NCI-H748 treated with DMSO at 0.1 percent for 48 hours (cell line): ENCODE measurements around the gene NRM.
"Not testable (repeated sequence)": the region's sequence is repeated elsewhere in the genome, so short reads cannot be mapped to it uniquely, and the experiment has no call there.

ENCODE experiments used
- DNase-seq: peaks from one replicate; lab custom pipeline; 2025; lab: John Stamatoyannopoulos, UW

Gene NRM

DNA sequence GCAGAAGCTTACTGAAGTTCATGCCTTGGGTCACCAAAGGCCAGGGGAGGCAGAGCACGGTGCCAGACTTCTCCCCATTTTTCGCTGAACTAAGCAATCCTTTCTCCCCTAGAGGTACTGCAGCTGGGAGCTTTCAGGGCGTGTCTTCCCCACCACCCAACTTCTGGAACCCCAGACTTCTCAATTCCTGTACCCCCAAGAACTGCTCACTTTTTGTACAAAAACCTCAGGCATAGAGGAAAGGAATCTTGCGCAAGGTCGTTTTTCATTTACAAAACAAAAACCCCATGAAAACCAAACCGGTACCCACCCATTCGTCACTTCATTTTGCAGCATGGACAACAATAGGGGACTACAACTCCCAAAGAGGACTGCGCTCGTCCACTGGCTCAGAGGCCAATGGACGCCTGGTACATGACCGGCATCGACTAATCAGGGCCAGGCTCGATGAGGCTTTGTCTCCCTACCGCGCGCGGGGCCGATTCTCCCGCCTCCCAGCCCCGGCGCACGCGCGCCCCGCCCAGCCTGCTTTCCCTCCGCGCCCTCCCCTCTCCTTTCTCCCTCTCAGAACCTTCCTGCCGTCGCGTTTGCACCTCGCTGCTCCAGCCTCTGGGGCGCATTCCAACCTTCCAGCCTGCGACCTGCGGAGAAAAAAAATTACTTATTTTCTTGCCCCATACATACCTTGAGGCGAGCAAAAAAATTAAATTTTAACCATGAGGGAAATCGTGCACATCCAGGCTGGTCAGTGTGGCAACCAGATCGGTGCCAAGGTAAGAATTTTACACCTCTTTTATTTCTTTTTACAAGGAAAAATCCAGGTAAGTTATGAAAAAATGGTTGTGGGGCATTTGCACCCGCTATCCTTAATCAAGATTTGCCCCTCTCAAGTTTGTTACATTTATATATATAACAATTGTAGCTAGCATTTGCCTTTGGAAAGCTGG lies 29.3 kb upstream of the NRM start, which contains the start of gene TUBB:
TUBB (plus strand) TSS at position 562 of the 947 bp plus-strand sequence; CDS start at position 717, 155 bp downstream.
- DNase-seq = peak; percentile 96

DNA sequence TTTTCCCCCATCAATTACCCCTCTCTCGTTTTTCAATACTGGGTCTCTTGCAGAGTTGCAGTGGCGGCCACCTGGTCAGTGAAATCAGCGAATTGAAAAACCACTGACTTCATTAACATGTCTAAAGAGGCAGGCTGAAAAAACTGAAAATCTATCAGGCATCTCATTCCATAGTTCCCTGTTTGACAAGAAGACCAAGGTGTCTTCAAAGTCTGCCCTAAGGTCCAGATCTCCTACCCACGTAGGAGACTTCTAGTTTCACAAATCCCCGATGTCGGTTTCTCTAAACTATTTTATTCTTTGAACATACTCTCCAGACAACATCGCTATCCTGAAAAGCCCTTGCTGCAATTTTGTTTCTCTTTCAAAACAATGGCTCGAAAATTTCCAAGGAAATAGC lies 28.6 kb upstream of the NRM start:
- DNase-seq = no peak

DNA sequence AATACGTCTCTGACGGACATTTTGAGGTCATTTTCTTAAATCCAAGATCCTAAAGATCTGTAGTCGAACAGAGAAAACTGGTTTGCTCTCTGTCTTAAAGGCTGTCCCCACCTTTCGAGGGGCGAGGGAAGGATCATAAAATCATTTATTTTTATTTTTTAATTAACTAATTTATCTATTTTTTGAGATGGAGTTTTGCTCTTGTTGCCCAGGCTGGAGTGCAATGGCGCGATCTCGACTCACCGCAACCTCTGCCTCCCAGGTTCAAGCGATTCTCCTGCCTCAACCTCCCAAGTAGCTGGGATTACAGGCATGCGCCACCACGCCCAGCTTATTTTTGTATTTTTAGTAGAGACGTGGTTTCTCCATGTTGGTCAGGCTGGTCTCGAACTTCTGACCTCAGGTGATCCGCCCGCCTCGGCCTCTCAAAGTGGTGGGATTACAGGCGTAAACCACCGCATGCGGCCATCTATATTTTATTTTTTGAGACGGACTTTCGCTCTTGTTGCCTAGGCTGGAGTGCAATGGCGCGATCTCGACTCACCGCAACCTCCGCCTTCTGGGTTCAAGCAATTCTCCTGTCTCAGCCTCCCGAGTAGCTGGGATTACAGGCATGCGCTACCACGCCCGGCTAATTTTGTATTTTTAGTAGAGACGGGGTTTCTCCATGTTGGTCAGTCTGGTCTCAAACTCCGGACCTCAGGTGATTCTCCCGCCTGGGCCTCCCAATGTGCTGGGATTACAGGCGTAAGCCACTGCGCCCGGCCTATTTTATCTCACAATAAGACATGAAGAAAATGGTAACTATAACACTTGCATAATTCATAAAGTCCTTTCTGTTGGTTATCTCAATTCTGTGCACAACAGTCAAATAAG lies 27.3 kb upstream of the NRM start:
- DNase-seq = not testable (repeated sequence)

DNA sequence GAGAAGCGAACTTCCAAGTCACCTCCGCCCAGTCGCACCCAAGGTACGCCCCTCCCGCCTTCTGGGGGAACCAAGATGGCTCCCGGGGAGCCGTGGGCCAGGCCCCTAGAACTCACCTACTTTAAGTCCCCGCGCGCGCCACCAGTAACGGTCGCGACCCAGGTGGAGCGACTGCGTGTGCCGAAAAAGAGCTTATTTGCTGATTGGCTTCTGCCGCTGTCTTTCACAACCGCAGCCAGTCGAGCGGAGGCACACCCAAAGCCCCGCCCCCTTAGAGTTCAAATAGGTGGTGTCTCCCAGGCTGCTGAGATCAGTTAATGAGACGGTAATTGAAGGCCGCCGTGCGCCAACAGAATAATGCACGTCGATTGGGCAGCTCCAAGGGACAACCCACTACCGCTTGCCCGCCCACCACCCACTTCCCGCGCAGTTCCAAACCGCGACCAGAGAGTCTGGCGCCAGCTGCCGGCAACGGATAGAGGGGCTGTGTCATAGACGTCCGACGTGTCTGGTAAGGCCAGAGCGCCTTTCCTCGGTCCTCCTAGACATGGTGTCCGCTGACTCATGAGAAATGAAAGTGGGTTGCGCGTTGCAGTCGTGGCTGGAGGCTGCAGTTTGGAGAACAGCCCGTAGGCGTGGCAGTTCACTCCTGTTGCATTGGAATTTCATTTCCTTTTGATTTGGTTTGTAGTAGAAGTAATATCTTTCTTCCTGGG lies 26.5 kb upstream of the NRM start, which contains the start of gene MDC1:
MDC1 (minus strand) TSS at position 153 of the 716 bp plus-strand sequence. CDS start 2,106 bp downstream, outside the sequence.
- peak; percentile 100 for DNase-seq

DNA sequence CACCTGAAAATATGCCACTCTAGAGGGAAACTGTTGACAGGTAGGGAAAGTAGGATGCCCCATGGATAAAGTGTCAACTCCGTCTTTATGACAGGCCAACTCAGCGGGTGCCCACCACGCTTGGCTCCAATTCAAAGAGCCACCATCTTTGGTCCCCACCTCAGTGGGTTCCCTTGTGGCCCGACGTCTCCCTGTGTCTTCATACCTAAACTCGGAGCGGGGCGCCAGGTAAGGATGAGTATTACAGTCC lies 26.0 kb upstream of the NRM start:
- no peak for DNase-seq

DNA sequence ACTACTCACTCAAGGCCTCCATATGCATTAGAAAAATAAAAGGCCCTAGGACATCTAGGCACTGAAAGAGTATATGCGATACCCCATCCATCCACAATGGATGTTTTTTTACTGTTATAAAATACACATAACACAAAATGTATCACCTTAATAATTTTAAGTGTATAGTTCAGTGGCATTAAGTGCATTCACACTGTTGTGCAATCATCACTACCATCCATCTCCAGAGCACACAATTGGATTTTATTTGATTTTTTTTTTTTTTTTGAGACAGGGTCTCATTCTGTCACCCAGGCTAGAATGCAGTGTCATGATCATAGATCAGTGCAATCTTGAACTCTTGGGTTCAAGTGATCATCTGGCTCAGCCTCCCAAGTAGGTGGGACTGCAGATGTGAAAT lies 23.5 kb upstream of the NRM start:
- no peak for DNase-seq

DNA sequence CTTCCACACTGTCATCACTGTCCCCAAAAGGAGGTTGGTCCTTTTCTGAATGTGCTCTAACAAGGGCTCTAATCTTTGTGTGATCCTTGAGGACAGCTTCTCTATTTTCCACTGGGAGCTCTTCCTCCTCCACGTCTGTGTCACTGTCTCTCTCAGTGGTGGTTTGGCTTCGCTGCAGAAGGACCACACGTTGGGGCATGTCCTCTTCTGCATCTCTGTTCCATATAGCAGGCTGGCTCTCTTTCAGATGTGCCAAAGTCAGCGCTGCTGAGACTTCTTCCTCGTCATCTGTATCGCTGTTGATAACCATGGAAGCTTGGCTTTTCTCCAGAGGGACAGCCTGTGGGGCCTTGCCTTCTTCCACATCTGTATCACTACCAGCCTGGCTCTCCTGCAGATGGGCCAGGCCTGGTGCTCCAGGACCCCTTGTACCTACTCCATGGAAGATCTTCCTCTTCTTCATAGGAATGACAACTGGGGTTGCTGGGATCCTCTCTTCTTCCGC lies 21.7 kb upstream of the NRM start:
- no peak for DNase-seq

DNA sequence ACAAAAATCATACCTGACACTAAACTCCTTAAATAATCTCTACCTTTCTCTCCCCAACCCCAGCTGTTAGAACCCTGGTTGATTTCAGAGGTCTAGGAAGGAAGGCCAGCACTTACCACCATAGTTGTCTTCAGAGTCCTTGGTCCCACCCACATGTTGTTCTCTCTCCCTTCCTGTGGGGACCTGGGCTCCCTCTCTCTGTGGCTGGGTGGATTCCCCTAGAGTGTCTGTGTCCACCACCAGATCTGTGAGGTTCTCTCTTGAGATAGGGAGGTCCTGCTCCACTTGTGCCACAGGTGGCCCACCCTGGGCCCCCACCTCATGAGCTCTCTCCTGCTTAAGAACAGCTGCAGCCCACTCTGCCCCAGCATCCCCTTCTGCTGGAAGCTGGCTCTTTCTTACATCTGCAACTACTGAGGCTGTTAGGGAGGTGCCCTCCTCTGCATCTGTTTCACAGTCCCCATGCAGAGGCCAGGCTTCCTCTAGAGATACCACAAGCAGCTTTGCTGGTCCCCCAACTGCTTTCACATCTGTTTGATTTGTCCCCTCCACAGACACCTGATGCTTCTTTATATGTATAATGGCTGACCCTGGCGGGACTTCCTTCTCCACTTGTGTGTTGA lies 21.1 kb upstream of the NRM start:
- no peak for DNase-seq

DNA sequence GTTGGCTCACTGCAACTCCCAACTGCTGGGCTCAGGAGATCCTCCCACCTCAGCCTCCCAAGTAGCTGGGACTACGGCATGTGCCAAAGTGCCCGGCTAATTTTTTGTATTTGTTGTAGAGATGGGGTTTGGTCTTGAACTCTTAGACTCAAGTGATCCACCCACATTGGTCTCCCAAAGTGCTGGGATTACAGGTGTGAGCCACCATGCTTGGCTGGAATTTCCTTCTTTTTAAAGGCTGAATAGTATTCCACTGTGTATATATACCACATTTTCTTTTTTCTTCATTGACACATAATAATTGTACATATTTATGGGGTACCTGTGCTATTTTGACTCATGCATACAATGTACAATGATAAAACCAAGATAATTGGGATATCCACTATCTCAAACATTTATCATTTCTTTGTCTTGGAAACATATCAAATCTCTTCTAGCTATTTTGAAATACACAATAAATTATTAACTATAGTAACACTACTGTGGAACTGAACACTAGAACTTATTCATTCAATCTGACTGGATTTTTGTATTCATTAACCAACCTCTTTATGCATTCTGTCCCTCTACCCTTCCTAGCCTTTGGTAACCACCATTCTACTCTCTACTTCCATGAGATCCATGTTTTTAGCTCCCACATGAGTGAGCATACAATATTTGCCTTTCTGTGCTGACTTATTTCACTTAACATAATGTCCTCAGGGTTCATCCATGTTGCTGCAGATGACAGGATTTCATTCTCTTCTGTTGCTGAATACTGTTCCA lies 18.5 kb upstream of the NRM start:
- DNase-seq = no peak

DNA sequence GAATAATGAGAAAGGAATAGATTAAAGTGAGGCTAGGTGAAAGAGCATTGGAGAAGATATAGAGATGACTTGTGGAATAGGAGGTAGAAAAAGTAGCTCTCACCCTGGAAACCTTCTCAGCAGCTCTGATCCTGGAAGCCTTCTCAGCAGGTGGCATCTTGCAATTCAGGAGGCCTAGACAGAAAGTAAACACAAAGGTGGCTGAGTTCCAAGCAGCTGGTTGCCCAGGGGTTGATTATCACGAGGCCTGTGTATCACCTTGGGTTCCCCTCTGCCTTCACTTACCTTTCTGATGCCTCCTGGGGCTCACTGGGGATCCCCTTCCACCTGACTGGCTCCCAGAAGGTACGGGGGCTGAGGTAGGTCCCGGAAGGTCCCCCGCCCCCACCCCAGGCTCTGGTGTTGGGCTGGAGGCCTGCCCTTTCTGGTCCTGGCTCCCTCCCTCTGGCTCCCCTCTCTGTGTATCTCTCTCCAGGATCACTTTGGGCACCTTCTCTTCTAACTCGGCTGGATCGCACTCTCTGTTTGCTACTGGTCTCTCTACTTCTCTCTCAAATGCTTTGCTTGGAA lies 16.6 kb upstream of the NRM start:
- DNase-seq = peak; percentile 34

DNA sequence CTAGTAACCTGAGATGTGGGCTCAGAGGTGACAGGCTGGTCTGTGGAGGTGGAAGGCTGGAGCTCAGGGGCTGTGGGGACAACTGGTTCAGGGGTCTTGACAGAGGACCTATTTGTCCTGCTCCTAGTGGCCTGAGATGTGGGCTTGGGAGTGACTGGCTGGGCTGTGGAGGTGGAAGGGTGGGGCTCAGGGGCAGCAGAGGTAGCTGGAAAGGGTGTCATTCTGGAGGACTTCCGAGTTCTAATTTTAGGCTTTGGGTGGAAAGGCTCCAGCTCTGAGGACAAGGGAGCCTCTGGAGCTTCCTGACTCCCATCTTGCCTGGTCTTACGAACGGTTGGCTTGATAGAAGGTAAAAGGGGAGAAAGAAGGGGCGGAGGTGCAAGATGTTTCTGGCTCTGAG lies 14.8 kb upstream of the NRM start:
- no peak for DNase-seq

DNA sequence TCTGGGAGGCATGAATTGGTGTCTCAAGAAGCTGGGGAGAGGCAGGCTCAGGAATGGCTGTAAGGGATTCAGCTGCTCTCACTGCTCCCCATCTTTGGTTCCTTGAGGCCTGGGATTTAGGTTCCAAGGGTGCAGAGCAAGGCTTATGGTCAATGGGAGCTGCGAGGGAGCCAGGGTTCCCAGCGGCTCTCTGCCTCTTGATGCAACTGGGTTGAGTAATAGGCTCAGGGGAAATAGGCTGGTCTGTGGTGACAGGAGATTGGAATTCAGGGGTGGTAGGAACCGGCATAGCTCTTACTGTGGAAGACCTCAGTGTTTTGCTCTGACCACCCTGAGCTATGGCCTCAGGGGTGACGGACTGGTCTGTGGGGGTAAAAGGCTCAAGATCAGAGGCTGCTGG lies 13.0 kb upstream of the NRM start:
- no peak for DNase-seq

DNA sequence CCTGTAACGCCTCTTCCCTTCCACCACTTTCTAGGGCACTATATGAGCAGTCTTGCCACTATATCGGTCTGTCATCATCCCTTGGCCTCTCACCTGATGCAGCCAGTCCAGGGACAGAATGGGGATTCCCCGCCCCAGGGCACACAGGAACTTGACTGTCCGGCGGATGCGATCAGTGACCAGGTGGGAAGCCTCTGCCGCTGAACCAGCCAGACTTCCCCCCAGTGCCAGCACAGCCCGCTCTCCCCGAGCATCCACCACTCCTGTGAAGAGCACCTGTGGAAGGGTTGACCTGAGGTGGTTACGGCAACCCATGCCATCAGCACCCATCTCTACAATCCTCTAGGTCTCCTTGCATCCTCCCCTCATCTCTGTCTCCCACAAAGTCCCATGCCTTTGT lies 12.2 kb upstream of the NRM start:
- no peak for DNase-seq

DNA sequence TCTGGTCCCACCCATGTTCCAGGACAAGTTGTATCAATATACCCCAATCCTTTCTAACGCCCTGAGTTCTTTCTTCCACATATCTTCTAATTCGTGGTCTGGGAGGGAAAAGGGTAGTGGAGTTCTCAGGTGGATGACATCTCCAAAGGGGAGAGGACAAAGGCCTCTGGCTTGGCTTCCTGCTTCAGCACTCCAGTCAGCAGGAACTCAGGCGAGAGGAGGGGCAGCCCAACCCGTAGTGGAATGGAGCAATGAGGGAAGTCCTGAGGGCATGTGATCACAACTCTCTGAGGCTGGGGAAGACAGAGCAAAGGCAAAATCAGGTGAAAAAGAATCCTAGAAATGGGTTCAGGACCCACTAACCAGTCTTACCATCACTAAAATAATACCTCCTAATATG lies 9.6 kb upstream of the NRM start:
- no peak for DNase-seq

DNA sequence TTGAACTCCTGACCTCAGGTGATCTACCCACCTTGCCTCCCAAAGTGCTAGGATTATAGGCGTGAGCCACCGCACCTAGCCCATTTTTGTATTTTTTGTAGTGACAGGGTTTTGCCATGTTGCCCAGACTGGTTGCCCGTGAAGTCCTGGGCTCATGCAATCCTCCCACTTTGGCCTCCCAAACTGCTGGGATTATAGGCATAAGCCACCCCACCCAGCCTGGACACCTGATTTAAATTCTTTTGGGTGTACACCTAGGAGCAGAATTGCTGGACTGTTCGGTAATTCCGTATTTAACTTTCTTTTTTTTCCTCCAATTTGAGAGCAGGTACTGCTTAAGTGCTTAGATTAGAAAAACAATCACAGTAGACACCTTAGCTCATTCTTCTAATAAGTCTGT lies 5.6 kb upstream of the NRM start:
- no peak for DNase-seq

DNA sequence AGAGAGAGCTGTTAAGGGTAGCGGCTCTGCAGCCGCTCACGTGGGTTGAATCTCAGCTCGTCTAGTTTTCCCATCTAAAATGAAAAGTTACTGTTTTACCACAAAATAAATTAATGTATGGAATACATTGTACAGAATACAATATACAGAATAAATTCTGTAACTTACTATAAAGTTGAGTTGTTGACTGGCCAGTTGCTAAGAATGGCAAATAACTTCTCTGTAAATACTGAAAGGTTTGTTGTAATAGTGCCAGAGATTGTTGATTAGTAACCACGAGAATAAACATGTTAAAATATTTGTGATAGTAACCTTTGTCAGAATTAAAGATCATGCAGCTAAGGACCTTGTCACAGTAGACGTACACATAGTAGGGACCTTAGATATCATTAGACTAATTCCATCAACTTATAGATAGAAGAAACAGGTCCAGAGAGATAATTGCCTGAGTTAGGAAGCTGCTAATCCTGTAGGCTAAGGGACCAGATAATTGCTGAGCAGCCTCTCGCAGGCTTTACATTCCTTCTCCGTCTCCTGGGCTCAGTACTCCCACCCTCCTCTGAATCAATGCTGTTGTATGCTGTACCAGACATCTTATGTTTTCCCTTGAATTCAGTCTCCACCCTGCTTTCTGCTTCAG lies 544 bp upstream of the NRM start:
- no peak for DNase-seq

DNA sequence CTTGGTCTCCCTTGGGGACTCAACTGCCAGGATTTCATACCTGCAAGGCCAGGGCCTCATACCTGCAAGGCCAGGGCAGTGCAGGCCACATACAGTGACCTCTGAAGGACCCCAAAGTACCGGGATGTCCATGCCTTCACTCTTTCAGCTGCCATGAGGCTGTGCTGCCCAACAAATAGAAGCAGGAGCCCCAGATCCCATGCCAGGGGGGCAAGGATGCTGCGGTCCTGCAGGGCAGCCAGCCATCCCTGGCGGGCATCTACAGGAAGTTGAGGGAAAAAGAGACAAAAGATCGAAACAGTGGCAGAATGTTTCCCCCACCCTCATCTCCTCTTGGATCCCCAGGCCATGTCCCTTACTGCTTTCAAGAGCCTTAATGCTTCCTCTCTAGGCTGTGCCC lies 799 bp downstream of the NRM start:
- no peak for DNase-seq

DNA sequence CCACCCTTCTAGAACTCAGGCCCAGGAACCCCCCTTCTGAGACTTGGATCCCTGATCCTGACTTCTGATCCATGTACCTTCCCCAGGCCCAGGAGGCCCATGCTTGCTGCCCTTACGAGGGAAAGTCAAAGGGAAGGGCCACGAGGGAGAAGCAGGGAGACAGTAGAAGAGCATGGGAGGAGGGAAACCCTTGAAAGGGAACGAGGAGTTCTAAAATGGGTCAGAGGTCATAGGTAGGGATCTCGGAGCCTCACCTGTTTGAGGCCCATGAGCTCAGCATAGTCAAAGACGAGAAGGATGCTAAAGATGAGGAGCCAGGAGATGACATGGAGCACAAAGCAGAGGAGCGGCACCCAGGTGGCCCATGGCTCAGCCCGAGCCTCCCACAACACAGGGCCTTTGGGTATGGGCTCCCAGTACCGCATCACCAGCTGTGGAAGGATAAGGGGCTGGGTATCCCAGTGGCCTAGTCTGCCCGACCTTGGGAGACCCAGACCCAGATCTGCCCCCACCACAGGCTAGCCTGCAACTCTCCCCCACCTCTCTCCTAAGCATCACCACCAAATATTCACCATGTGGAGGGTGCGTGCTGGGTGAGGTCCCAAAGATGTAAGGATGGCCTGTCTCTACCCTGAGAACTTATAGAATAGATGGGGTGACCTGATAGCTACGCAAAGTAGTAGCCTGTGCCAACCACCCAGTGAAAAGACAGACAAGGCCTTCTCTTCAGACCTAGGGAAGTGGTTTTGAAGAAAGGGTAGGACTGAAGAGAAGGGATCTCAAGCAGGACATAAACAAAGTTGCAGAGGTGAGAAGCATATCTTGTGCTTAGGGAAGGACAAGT lies 1.5 kb downstream of the NRM start:
- no peak for DNase-seq

DNA sequence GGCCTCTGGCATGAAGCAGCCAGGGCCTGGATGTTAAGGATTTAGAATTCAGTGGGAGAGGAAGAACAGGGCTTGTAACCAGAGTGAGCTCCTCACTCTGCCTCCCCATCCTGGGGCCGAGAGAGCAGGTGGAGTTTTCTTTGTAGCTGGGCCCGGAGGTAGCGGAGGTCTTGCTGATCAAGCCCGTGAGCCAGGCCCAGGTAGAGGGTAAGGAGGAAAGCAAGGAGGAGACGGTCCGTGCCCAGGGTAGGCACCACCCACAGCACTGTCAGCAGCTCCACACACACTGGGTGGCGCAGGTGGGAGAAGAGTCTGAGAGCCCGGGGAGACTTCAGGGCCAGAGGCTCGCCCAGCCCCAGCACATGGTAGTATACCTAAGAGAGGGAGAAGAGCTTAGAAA lies 2.2 kb downstream of the NRM start:
- no peak for DNase-seq
